MG63 (cell line): ENCODE data around the gene PLXNC1. TPM values are rescaled to one million over a fixed set of nuclear protein-coding genes. Genes with fewer than 3 reads are reported as not detected.

Source experiments
- DNase-seq: peaks from one replicate; pipeline ENCODE4 v3.0.0-alpha.2; 2020
- H3K27me3 ChIP-seq: fragments of 250-450 bp; sonication (Bioruptor Pico); 2 replicates; pipeline ENCODE4 v1.5.1; 2020; ENCODE audit warnings: mild to moderate bottlenecking, moderate library complexity
- H3K36me3 ChIP-seq: fragments of 250-450 bp; sonication (Bioruptor Pico); 2 replicates; pipeline ENCODE4 v1.5.1; 2020; ENCODE audit warnings: mild to moderate bottlenecking, moderate library complexity
- H3K4me3 ChIP-seq: fragments of 250-450 bp; sonication (Bioruptor Pico); 2 replicates; pipeline ENCODE4 v1.5.1; 2020; ENCODE audit warnings: mild to moderate bottlenecking, moderate library complexity
- H3K9me3 ChIP-seq: fragments of 250-450 bp; sonication (Bioruptor Pico); 2 replicates; pipeline ENCODE4 v1.5.1; 2020; ENCODE audit warnings: mild to moderate bottlenecking, moderate library complexity
- total RNA-seq: library from RNA; depleted of rRNA; stranded (reverse); fragments of >200 nt; shearing (Covaris generic); gene quantifications from 2 replicates; pipeline ENCODE4 v1.2.3, GENCODE V29; 2014; ENCODE audit warnings: low replicate concordance

Gene PLXNC1
- total RNA-seq, 1 experiment from 2014 or later, result 0.16 TPM

DNA sequence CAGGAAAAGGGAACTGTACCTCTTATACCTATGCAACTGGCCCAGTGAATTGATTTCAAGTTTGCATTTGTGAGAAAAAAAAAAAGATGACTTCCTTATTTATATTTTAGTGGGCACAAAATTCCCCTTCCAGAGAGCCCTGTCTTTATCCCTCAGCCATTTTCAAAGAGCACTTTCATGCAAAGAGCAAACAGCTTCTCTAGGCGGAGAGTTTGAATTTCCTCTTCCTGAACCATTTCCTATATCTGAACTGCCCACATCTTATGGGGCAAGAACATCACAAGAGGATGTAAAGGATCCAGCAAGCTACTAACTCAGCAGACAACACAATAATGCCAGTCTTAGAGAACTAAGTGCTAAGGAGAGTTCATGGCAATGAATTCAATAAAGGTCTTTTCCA lies 22.3 kb upstream of the PLXNC1 start:
- no peak for DNase-seq
- Histone ChIP-seq H3K4me3 (no peak overlapping the region), H3K27me3 (peaks cover 22% of the 10 kb centered on the region), H3K36me3 (no peaks in the 10 kb centered on the region), H3K9me3 (0 out of 2 replicates have a peak, but pooled peaks cover under 1% of the 10 kb centered on the region)

DNA sequence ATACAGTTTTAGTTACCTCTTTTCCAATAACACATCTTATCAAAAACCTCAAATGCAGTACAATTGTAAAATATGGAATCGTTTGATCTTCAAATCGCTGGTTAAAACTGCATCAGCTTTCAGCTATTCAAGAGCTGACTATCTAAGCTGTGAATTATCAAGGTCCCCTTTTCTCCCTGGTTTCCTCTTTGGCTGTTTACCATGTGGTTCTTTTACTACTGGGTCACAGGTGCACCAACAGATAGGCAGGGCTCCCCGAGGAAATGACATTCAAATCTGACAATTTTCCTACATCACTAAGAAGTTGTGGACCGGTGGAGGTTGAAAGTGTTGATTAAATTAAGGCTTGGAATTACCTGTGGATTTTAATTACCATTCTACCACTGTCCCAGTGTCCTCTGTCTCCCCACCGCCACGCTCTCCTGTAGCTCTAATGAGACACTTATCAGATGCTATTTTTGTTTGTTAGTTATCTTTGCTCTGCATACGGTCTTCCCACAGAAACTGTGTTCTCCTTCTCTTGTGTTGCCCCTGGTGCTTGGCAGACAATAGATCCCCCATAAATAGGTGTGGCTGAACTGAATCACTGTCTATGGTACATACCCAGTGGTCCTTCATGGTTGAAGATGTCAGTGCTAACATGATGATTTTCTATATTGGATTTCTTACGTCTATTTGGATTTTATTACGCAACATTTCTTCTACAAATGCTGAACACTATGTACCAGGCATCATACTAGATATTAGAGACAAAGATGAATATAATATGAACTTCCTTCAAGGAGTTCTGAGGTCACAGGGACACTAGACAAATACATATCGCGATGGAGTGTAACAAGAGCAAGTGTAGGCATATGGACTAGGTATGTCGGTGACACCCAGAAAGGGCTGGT lies 20.9 kb upstream of the PLXNC1 start:
- Histone ChIP-seq H3K36me3 (no peaks in the 10 kb centered on the region), H3K9me3 (0 out of 2 replicates have a peak, but pooled peaks cover 2% of the 10 kb centered on the region), H3K4me3 (no peak overlapping the region), H3K27me3 (peaks cover 22% of the 10 kb centered on the region)
- DNase-seq, result no peak

DNA sequence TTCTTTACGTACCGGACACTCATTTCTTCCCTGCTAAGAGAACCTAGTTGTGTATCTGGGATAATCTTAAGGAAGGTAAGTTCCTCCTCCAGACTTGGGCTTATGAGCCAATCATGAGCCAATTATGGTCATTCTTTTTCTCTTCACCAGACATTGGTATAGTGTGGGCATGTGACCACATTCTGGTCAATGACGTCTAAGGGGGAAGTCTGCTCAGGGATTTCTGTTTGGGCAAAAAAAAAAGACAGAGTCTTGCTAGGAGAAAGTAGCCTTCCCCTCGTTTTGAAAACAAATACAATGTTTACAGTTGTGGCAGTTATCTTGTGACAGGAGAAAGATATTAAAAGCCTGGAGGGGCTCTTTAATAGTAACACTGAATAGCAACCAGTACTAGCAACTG lies 20.1 kb upstream of the PLXNC1 start:
- Histone ChIP-seq H3K9me3 (0 out of 2 replicates have a peak, but pooled peaks cover 2% of the 10 kb centered on the region), H3K4me3 (no peak overlapping the region), H3K27me3 (peaks cover 18% of the 10 kb centered on the region), H3K36me3 (no peaks in the 10 kb centered on the region)
- DNase-seq, result no peak

DNA sequence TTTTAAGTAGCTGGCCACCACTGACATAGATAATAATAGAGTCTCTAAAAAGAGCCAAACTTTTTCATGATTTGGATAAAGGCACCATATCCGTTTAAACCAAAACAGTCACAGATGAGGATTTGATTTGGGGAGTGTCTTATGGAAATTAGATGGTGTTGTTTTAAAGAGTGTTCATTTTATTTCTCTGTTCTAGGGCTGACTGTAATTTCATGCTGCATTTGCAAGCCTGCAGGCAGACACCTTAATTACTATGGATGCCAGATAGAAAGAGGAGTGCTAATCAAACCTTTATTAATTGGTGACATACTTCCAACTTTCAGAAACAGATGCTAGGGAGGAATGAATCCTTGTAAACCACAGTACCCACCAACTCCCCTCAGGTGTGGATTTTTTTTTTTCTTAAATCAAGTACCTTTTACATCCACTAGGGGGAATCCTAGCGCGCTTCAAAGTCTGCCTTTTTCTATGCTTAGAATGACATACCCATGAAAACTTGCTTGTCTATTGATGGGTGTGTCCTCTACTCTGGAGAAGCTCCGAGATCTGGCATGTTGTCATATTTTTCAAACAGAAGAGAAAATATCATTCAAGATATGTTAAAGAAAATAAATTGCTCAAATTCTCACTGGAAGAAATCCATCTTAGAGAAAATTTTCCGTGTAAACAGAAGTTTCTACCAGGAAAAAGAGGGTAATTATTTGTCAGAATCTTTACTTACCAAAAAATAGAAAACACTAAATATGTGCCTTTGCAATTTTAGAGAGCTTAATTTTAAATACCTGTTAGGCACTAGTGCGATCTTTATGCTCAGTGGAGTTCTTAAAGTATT lies 14.2 kb upstream of the PLXNC1 start:
- DNase-seq, result no peak
- Histone ChIP-seq H3K27me3 (no peaks in the 10 kb centered on the region), H3K4me3 (no peak overlapping the region), H3K36me3 (no peaks in the 10 kb centered on the region), H3K9me3 (0 out of 2 replicates have a peak, but pooled peaks cover 2% of the 10 kb centered on the region)

DNA sequence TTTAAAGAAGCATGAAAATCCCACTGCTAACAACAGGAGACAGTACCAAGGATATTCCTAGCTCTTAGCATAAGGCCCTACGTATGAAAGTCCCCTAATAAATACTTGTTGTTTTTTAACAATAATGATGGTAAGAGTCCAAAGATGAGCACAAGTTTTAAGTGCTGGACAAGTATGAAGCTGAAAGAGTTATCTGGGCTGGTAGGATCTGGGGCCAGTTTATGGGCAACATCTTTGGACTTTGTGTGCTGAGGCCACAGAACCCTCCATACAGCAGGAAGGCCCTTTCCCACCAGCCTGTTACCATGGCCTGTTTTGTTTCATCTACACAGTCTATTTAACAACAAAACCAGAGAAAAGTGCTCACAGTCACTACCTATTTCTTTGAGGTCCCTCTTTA lies 12.5 kb upstream of the PLXNC1 start:
- no peak for DNase-seq
- Histone ChIP-seq H3K9me3 (0 out of 2 replicates have a peak, but pooled peaks cover 2% of the 10 kb centered on the region), H3K27me3 (no peaks in the 10 kb centered on the region), H3K4me3 (no peak overlapping the region), H3K36me3 (no peaks in the 10 kb centered on the region)

DNA sequence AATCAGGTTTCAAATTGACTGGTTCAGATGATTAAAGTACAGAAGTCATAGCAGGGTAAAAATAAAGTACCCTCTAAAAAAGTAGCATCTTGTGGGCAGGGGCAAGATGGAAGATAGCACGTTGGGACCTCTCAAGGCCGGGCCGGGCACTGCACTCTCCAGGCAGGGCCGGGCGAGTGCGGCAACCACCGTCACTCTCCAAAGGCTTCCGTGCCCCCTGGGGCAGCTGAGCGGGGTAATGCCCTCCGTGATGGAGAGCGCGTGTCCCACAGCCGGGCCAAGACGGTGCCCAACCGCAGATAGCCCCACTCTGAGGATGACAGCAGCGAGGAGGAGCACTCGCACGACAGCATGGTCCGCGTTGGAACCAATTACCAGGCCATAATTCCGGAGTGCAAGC lies 8.6 kb upstream of the PLXNC1 start:
- no peak for DNase-seq
- Histone ChIP-seq H3K9me3 (no peaks in the 10 kb centered on the region), H3K4me3 (no peak overlapping the region), H3K36me3 (no peaks in the 10 kb centered on the region), H3K27me3 (no peaks in the 10 kb centered on the region; the same call in 1 of the 2 replicates)

DNA sequence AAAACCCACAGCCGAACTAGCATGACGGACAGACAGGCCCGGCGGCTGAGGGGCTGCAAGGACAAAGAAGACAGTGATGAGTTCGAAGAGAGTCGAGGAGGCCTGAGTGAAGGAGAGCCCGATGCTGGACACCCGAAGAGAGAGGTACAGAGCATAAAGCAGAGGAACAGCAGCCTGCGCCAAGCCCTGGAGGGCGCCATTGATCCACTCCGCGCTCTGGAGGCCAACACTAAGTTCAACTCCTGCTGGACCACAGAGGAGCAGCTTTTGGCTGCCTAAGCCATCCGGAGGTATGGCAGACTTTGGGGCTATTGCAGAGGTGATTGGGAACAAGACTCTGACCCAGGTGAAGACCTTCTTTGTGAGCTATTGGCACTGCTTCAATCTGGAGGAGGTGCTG lies 7.8 kb upstream of the PLXNC1 start:
- Histone ChIP-seq H3K27me3 (no peaks in the 10 kb centered on the region; the same call in 1 of the 2 replicates), H3K36me3 (no peaks in the 10 kb centered on the region), H3K4me3 (no peak overlapping the region), H3K9me3 (no peaks in the 10 kb centered on the region)
- peak; percentile 30 for DNase-seq

DNA sequence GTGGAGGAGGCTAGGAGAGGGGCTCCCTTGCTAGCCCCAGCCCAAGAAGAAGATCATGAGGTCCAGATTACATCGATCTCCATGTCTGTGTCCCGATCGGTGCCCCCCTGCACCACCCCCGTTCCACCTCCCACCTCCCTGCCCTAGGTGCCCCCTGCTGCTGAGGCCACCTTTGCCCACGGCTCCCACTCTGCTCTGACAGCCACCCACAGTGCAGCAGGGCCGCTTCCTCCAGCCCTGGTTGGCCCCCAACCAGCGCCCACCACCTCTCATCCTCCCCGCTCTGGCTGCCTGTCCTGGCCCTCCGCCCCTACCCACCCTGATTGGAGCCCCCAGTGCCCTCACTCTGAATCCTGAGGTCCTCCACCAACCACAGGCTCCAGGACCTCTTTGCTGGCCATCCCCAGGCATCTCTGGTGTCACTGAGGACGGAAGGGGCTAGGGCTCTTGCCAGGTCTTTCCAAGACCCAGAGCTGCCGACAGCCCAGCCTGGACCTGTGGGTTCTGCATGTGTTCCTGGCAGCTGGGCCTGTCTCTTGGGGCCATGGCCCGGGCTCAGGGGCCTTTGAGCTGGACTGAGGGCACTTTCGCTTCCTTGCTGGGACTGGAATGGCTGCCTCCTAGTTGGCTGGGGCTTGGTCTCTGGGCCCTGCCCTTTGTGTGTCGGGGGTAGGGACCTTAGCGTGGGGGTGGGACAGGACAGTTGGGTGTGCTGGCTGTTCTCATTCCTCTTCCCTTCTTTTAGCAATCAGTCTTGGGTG lies 7.2 kb upstream of the PLXNC1 start:
- no peak for DNase-seq
- Histone ChIP-seq H3K36me3 (no peaks in the 10 kb centered on the region), H3K4me3 (no peak overlapping the region), H3K27me3 (peaks cover 2% of the 10 kb centered on the region; the same call in 1 of the 2 replicates), H3K9me3 (no peaks in the 10 kb centered on the region)

DNA sequence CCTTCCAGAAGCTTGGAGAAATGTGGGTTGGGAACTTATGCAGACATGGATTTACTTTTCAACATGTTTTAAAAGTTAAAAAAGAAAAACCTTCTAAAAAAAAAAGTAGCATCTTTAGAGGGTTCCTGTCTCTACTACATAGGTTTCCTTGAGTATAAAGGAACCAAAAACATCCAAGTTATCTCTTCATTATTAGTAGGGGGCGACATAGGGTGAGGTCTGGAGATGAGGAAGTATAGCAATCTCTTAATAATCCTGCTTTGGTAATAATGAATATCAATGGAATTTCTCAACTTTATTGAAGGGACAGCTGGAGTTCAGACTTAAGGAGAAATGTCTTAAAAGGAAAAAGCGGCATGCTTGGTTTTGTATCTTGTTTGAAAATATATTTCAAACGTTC lies 6.5 kb upstream of the PLXNC1 start:
- peaks cover 8% of the 10 kb centered on the region for H3K27me3 ChIP-seq
- no peak overlapping the region for H3K4me3 ChIP-seq
- no peak for DNase-seq
- H3K36me3 ChIP-seq, result no peaks in the 10 kb centered on the region
- H3K9me3 ChIP-seq, result no peaks in the 10 kb centered on the region

DNA sequence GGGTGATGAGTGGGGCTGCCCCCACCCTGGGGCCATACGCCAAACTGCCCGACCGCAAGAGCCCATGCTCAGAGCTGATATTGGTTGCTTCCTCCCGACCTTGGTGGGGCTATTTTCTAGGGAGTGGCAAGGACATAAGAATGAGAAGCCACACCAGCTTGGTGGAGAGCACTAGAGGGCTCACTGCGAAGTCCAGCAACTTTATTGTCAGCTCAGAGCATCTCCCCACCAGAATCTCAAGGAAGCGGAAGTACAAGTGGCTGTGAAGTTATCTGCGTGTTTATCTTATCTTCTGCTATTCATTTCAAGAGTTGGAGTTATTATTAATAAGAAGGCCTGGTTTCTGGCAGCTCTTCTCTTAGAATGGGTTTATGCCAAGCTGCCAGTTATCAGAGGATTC lies 4.9 kb upstream of the PLXNC1 start:
- no peak for DNase-seq
- no peaks in the 10 kb centered on the region for H3K9me3 ChIP-seq
- no peaks in the 10 kb centered on the region for H3K36me3 ChIP-seq
- no peak overlapping the region for H3K4me3 ChIP-seq
- peaks cover 19% of the 10 kb centered on the region for H3K27me3 ChIP-seq

DNA sequence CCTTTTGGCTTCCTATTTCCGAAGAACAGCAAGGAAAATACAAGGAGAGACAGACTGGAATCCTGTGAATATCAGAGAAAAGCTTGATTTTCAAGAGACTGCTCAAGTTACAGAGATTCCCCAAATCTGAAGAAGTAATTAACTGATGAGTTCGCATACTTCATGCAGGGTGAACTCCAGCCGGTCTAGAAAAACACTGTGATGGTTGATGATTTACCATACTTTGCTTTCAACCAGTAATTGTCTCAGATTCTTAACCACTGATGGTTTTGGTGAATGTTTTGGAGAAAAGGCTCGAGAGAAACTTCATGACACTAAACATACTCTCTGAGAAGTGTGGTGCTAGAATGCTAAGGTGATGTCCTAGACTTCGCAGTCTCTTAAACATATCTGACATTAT lies 4.4 kb upstream of the PLXNC1 start:
- H3K4me3 ChIP-seq, result no peak overlapping the region
- DNase-seq, result no peak
- H3K27me3 ChIP-seq, result peaks cover 20% of the 10 kb centered on the region
- H3K9me3 ChIP-seq, result no peaks in the 10 kb centered on the region
- no peaks in the 10 kb centered on the region for H3K36me3 ChIP-seq

DNA sequence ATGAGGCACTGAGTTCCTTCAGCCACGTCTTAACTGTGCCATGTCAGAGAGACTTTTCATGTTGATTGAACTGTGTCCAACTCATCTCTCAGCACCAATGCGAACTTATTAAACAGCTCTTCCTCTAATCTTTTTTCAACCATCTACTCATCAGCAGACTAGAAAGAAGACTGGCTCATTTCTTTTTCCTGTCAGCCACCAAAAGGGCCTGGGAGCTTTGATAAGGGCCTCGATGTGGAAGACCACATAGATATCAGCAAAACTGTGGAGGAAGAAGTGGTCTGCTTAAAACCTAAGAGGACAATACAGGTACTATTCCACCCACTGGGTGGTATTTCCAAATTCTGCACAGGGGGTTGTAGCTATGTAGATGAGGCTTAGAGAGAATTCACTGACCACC lies 3.6 kb upstream of the PLXNC1 start:
- Histone ChIP-seq H3K9me3 (no peaks in the 10 kb centered on the region), H3K27me3 (peaks cover 28% of the 10 kb centered on the region), H3K36me3 (no peaks in the 10 kb centered on the region), H3K4me3 (no peak overlapping the region)
- no peak for DNase-seq

DNA sequence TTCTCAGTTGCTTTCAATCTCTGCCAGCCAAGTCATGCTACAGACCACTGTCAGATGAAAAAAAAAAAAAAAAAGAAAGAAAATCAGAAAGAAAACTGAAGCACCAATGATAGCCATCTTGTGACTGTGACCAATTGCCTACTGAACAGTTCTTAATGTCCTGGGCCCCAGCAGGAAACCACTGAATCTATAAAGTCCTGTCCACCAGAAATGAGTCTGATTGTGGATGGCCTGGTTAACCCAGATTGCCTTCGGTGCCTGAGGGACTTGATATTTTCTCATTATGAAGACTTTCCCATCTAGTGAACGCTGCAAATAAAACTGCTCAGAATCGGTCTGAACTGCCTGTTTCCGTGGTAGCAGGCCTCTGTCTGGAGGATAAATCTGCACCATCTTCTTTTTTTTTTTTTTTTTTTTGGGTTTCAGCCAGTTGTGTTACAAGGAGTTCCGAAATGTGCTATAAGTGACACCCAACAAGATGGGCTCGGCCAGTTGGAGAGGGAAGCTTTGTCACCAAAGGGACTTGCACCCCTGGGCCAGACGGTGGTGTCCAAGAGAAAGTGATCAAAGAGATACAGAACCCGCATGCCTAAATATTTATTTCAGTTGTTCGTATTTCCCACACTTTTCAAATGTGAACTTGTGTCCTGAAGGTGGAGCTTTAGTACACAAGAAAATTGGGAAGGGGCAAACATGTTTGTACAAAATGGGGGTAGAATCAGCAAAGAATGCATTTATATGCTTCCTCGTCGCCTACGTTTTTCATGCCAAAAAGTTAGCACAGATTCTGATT lies 3.0 kb upstream of the PLXNC1 start:
- Histone ChIP-seq H3K27me3 (peaks cover 34% of the 10 kb centered on the region), H3K36me3 (no peaks in the 10 kb centered on the region), H3K9me3 (no peaks in the 10 kb centered on the region), H3K4me3 (no peak overlapping the region)
- DNase-seq, result no peak

DNA sequence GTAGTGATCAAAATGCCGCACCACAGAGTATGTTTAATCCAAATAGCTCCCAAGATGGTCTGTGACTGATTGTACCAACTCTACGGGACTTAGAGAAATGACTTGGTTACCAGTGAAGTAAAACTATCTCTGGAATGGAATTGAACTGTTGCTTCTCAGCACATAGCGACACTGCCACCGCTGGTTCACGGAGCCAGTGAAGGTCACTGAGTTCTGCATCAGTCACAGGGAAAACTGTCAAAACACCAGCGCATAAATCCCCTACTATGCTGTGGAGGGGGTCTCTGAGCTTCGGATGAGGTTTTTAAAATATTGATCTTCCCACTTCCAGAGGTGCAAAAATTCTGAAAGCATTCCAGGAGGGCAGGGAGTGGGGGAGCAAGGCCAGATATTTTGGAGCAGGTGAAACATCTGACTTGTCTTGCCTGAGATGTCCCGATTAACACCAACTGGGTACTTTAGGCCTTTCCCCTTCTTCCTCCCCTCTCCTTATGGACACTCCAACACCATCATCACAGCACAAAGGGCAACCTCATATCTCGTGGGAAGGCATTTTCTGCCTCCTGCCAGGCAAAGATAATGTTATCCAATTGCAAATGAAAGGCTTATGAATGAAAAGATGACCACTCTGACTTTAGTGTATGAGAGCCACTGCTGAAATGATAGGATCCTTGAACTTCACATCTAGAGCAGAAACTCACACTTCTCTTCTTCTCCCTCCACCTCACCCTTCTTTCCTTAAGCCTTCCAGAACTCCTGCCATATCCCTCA lies 2.0 kb upstream of the PLXNC1 start:
- DNase-seq, result no peak
- H3K4me3 ChIP-seq, result no peak overlapping the region
- no peaks in the 10 kb centered on the region for H3K9me3 ChIP-seq
- no peaks in the 10 kb centered on the region for H3K36me3 ChIP-seq
- H3K27me3 ChIP-seq, result peaks cover 44% of the 10 kb centered on the region

DNA sequence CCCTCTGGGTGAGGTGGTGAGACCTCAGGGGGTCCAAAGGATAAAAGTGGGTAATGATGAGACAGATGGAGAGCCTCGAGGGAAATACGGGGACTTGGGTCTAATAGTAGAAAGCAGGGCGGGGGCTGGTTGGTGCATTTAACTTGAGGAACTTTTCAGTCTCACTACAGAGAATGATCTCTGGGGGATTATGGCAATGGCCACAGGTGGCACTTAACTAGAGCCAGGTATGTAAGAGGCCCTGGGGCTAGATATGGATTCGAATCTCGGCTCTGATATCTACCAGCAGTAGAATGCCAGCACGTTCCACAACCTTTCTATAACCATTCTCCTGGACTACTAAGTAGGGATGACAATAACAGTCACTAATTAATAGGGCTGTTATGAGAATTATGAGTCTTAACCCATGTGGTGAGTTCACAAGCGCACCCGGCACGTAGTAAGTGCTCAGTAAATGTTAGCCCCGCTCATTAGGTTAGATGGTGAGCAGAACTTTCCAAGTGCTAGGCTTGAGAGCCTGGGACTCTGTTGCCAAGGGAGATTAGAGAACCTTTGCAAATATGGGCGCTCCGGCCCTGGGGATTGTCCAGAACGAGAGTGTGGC lies 888 bp upstream of the PLXNC1 start:
- H3K9me3 ChIP-seq, result no peaks in the 10 kb centered on the region
- peaks cover 55% of the 10 kb centered on the region for H3K27me3 ChIP-seq
- H3K4me3 ChIP-seq, result no peak overlapping the region; the same call in 1 of the 2 replicates

More for the DNA sequence above, 888 bp upstream of the PLXNC1 start:
- H3K36me3 ChIP-seq, result no peaks in the 10 kb centered on the region
- DNase-seq, result no peak
